ENCODE measurements around the gene STAMBP.
A peak's percentile ranks its signal among the peaks of the same experiment; 100 is the strongest.

STAMBP gene

DNA sequence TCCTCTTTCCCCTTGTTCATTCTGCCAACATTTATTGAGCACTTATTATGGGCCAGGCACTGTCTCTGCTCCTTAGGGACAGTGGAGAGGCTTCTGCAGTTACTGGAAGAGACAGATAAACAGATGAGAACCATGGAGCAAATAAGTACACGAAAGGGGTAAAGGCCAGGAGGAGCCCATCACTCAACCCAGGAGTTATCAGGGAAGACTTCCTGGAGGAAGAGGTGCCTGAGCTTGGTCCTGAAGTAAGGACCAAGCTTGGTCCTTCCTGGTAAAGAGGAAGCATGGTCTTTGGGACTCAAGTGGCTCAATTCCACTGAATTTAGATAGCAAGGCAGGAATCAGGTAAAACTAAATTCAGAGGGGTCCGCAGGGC lies 65.7 kb downstream of the STAMBP start:
- TF ChIP-seq, protein P1, sequence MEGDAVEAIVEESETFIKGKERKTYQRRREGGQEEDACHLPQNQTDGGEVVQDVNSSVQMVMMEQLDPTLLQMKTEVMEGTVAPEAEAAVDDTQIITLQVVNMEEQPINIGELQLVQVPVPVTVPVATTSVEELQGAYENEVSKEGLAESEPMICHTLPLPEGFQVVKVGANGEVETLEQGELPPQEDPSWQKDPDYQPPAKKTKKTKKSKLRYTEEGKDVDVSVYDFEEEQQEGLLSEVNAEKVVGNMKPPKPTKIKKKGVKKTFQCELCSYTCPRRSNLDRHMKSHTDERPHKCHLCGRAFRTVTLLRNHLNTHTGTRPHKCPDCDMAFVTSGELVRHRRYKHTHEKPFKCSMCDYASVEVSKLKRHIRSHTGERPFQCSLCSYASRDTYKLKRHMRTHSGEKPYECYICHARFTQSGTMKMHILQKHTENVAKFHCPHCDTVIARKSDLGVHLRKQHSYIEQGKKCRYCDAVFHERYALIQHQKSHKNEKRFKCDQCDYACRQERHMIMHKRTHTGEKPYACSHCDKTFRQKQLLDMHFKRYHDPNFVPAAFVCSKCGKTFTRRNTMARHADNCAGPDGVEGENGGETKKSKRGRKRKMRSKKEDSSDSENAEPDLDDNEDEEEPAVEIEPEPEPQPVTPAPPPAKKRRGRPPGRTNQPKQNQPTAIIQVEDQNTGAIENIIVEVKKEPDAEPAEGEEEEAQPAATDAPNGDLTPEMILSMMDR (conservative IDR thresholded peaks at IDR 0.05; ENCODE audit: low read depth, low read length) = no peak
- DNase-seq (ENCODE audit: low read depth) = no peak
- H3K4me3 ChIP-seq (ENCODE audit: low read depth, low read length) = no peak overlapping the region

DNA sequence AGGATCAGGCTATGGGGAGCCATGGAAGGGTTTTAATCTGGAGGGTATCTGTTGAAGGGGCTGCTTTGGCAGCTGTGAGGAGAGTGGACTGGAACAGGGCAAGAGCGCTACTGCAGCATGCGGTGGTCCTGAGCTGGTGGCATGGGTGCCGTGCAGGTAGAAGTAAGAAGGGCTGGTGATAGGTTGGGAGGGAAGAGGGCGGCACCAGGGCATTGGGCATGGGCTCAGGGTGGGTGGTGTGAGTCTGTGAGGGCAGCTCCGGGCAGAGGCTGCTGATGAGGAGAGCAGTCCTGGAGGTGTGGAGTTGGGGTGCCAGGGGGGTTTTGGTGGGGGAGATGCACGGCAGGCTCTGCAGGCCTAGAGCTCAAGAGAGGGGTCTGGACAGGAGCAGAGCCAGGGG lies 66.1 kb downstream of the STAMBP start:
- TF ChIP-seq, protein P1 (conservative IDR thresholded peaks at IDR 0.05; ENCODE audit: low read depth, low read length) = no peak
- no peak for DNase-seq (ENCODE audit: low read depth)
- no peak overlapping the region for H3K4me3 ChIP-seq (ENCODE audit: low read depth, low read length)

DNA sequence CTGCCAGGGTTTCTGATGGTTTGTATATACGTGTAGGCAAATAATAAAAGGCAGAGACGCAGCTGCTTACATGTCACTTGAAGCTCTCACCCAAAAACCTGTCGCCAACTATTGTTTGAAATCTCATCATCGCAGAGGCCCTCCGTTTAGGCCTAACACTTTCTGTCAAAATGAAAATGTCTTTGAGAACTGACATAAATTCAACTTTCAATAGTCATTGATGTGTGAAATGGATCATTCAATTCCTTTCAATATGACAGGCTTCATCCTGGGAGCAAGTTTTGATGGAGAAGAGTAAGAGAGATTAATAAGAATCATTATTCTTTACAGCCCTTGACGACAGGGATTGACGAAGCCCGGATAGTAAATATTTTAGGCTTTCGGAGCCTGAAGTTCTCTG lies 66.7 kb downstream of the STAMBP start:
- TF ChIP-seq, protein P1 (conservative IDR thresholded peaks at IDR 0.05; ENCODE audit: low read depth, low read length) = no peak
- H3K4me3 ChIP-seq (ENCODE audit: low read depth, low read length) = no peak overlapping the region
- DNase-seq (ENCODE audit: low read depth) = no peak

GRCh38 chr2:73896362-73897239 lies 67.8 kb downstream of the STAMBP start:
- TF ChIP-seq, protein P1 (conservative IDR thresholded peaks at IDR 0.05; ENCODE audit: low read depth, low read length) = no peak
- DNase-seq (ENCODE audit: low read depth) = peak; percentile 96
- no peak overlapping the region for H3K4me3 ChIP-seq (ENCODE audit: low read depth, low read length)

DNA sequence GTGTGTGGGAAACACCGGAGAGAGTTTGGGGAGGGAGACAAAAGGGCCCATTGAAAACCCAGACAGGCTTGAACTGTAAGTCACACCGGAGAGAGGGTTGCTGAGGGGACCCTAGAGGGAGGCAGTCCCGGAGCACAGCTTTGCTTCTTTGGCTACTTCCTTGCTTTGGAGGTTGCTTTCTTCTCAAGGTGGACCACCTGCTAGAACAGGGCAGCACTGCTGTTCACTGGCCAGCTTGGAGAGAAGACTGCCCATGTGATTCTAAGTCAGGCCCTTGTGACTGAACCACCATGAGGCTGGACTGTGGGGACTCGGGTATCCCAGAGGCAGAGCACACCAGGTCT lies 68.5 kb downstream of the STAMBP start:
- H3K4me3 ChIP-seq (ENCODE audit: low read depth, low read length) = no peak overlapping the region
- TF ChIP-seq, protein P1 (conservative IDR thresholded peaks at IDR 0.05; ENCODE audit: low read depth, low read length) = no peak
- peak; percentile 40 for DNase-seq (ENCODE audit: low read depth)

- H3K4me3 ChIP-seq (ENCODE audit: low read depth, low read length) = no peak overlapping the region
- TF ChIP-seq, protein P1 (conservative IDR thresholded peaks at IDR 0.05; ENCODE audit: low read depth, low read length) = no peak
- no peak for DNase-seq (ENCODE audit: low read depth)
Observed at GRCh38 chr2:73897934-73898333, 69.2 kb downstream of the STAMBP start.

GRCh38 chr2:73899801-73900336 lies 71.1 kb downstream of the STAMBP start:
- TF ChIP-seq, protein P1 (conservative IDR thresholded peaks at IDR 0.05; ENCODE audit: low read depth, low read length) = no peak
- H3K4me3 ChIP-seq (ENCODE audit: low read depth, low read length) = no peak overlapping the region
- DNase-seq (ENCODE audit: low read depth) = no peak

Data from choroid plexus epithelial cell (primary cell).